Upper lobe of left lung (tissue), 4 donors: ENCODE data around the gene DDX3X.

Experiments
- CTCF ChIP-seq, 6 experiments: fragments of 450-650 bp in 4 of 6; fragments of 200-600 bp in 2 of 6; sonication (generic) in 2 of 6; IDR thresholded peaks; one replicate each; pipeline ENCODE4 v1.5.1; 2016 to 2019; ENCODE audit warnings: antibody characterized with exemption in 6 of 6
- EP300 ChIP-seq, 4 donors: sonication (generic); formaldehyde crosslinking; IDR thresholded peaks; one replicate each; pipeline ENCODE4 v1.5.1; 2017; ENCODE audit warnings: antibody characterized with exemption in 4 of 4, control low read depth in 2 of 4
- POLR2A ChIP-seq, 4 donors: fragments of 450-650 bp; IDR thresholded peaks; one replicate each; pipeline ENCODE4 v1.5.1; 2016 to 2017; ENCODE audit warnings: antibody characterized with exemption in 4 of 4, mild to moderate bottlenecking in 2 of 4
- POLR2AphosphoS5 ChIP-seq, 2 donors: sonication (generic); formaldehyde crosslinking; IDR thresholded peaks; one replicate each; pipeline ENCODE4 v1.5.1; 2017; ENCODE audit warnings: antibody characterized with exemption in 2 of 2

- TF ChIP-seq CTCF (IDR thresholded peaks at IDR 0.05) (no peak), EP300 (IDR thresholded peaks at IDR 0.05) (no peak), POLR2AphosphoS5 (IDR thresholded peaks at IDR 0.05) (no peak), POLR2A (IDR thresholded peaks at IDR 0.05) (no peak)
Measured at GRCh38 chrX:41350976-41351569, 17.1 kb downstream of the DDX3X start.
